GM12873 (cell line): Measurements from ENCODE around the gene CEP126.

Experiments
- CTCF ChIP-seq: IDR thresholded peaks from 2 replicates; pipeline ENCODE4 v1.5.1; 2012; ENCODE audit warnings: low read depth, mild to moderate bottlenecking, moderate library complexity, low read length, control low read depth; ENCODE audit not compliant: insufficient read depth; ENCODE audit errors: missing control alignments

CEP126 gene

GRCh38 chr11:101931692-101932091 lies 16.9 kb downstream of the CEP126 start:
- TF ChIP-seq CTCF, result no peak

- TF ChIP-seq CTCF, result no peak
Observed at GRCh38 chr11:101940901-101941520, 26.2 kb downstream of the CEP126 start.

DNA sequence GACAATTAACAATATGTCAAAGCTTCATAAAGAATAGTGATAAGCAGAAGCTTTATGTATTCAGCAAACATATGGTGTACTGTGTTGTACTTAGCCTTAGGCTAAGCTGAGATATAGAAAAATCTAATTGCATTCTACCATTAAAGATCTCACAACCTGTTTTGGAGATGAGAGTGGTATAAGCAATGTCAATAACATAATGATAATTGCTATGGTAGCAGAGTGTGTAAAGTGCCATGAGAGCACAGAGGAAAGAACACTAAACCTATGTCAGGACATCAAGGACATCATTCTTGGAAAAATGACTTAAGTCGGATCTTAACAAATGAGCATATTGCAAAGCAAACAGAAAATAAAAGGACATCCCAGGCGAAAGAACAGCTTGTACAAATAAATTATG lies 30.1 kb downstream of the CEP126 start:
- no peak for TF ChIP-seq CTCF

DNA sequence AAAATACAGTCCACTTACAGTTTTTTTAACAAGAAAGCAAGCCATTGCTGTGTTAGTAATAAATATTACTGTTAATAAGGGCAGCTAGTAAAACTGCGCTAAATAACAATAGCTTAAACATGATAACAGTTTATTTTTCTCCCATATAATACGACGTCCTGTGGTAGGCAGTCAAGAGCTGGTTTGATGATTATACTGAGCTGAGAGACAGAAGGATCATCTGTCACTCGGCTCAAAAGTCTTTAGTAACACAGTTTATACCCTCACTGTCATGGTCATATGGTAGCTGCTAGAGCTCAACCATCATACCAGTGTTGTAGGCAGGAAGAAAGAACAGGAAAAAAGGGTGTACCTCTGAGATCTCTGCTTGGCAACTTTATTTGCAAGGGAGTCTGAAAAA lies 30.6 kb downstream of the CEP126 start:
- TF ChIP-seq CTCF, result no peak

GRCh38 chr11:101949680-101950220 lies 34.9 kb downstream of the CEP126 start:
- no peak for TF ChIP-seq CTCF

DNA sequence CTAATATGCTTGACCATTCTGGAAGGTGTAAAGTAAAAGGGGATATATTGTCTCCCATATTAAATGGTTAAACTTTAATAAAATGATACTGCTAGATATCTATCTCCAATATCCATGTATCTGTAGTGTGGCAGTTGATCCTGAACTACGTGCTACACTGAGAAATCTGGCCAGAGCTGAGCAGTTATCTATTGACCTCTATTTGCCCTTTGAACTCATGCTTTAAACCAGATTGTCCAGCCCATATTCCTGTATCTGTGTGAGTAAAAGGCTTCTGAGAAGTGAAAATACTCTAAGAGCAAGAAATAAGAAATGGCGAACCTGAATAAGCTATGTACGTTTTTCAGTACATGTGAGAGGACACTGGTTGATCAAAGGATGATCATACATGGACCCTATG lies 40.5 kb downstream of the CEP126 start:
- no peak for TF ChIP-seq CTCF

DNA sequence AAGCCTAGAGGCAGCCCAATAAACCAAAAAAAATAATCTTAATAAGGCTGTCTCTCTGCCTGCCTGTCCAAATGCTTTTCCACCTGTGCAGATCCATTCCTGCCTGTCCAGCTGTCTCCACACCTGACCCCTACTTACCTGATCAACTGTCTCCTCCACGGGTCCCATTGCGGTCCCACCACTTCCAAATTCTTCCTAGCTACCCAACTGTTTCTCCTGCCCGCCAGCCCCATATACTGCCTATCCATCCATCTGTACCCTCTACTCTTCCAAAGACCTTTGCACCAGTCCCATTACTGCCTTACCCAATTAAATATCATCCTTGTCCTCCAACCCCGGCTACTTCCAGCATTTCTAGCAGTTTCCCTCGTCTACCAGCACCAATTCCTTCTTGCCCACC lies 40.9 kb downstream of the CEP126 start:
- TF ChIP-seq CTCF, result no peak
